Testis (tissue), 2 donors: Measurements from ENCODE around the gene CYGB.
"Not testable (repeated sequence)": the region's sequence is repeated elsewhere in the genome, so short reads cannot be mapped to it uniquely, and the experiment has no call there.

Source experiments
- POLR2A ChIP-seq: fragments of 450-650 bp; IDR thresholded peaks from one replicate; pipeline ENCODE4 v1.6.1; 2017; ENCODE audit warnings: antibody characterized with exemption, mild to moderate bottlenecking, moderate library complexity
- TF ChIP-seq, protein P1 (sequence below), 3 experiments: fragments of 450-650 bp in 2 of 3; fragments of 200-600 bp in 1 of 3; sonication (generic) in 1 of 3; IDR thresholded peaks; one replicate each; pipeline ENCODE4 v1.5.1; 2016 to 2019; ENCODE audit warnings: antibody characterized with exemption in 3 of 3, mild to moderate bottlenecking in 2 of 3, moderate library complexity in 1 of 3

DNA sequence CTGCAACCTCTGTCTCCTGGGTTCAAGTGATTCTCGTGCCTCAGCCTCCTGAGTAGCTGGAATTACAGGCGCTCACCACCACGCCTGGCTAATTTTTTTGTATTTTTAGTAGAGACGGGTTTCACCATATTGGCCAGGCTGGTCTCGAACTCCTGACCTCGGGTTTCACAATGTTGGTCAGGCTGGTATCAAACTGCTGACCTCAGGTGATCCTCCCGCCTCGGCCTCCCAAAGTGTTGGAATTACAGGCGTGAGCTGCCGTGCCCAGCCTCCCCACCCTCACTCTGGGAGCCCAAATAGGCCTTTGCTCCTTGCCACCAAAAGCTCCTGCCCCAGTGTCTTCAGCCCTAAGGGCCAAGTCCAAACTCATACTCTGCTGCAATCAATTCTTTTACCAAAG lies 15.8 kb downstream of the CYGB start:
- TF ChIP-seq, protein P1, sequence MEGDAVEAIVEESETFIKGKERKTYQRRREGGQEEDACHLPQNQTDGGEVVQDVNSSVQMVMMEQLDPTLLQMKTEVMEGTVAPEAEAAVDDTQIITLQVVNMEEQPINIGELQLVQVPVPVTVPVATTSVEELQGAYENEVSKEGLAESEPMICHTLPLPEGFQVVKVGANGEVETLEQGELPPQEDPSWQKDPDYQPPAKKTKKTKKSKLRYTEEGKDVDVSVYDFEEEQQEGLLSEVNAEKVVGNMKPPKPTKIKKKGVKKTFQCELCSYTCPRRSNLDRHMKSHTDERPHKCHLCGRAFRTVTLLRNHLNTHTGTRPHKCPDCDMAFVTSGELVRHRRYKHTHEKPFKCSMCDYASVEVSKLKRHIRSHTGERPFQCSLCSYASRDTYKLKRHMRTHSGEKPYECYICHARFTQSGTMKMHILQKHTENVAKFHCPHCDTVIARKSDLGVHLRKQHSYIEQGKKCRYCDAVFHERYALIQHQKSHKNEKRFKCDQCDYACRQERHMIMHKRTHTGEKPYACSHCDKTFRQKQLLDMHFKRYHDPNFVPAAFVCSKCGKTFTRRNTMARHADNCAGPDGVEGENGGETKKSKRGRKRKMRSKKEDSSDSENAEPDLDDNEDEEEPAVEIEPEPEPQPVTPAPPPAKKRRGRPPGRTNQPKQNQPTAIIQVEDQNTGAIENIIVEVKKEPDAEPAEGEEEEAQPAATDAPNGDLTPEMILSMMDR (IDR thresholded peaks at IDR 0.05) = not testable (repeated sequence)
- TF ChIP-seq POLR2A = not testable (repeated sequence)
